Endothelial cell of umbilical vein (primary cell): ENCODE data around the gene NWD2. TPM values are rescaled to one million over a fixed set of nuclear protein-coding genes. Genes with fewer than 3 reads are reported as not detected.

Source experiments
- BruUV-seq: library from RNA; stranded (reverse); fragments of 400-500 nt; replicated peaks from 2 replicates; lab custom pipeline; 2021; lab: Mats Ljungman, UMichigan
- CTCF ChIA-PET: fragments of 300-600, 350-600 bp; sonication (Branson Sonifier 250); formaldehyde crosslinking; loops from one replicate; lab custom pipeline; 2021; ENCODE audit warnings: antibody characterized with exemption, inconsistent platforms; lab: Charles Lee
- POLR2A ChIA-PET: fragments of 300-600, 350-600 bp; sonication (Branson Sonifier 250); formaldehyde crosslinking; loops from one replicate; lab custom pipeline; 2021; ENCODE audit warnings: antibody characterized with exemption, inconsistent platforms; lab: Charles Lee
- DNase-seq: peaks from one replicate; pipeline ENCODE4 v3.0.0-alpha.2; 2011; ENCODE audit warnings: low read depth, low spot score
- FAIRE-seq: peaks from 2 replicates; lab custom pipeline; 2011; peaks lifted over from hg19 to GRCh38; lab: Jason Lieb, UNC
- H2AFZ ChIP-seq: 2 replicates; pipeline ENCODE4 v1.6.0; 2012; ENCODE audit warnings: low read depth, low read length, control low read depth, inconsistent platforms
- H3K27ac ChIP-seq: 2 replicates; pipeline ENCODE4 v1.5.1; 2011; ENCODE audit warnings: low read depth, mild to moderate bottlenecking, control low read depth, low read length, moderate library complexity; ENCODE audit not compliant: insufficient read depth
- H3K27me3 ChIP-seq, 2 experiments: 2 replicates each; pipeline versions ENCODE4 v1.6.0 to v1.6.1; 2011; ENCODE audit warnings: low read length in 2 of 2, mixed read lengths in 1 of 2; ENCODE audit not compliant: control insufficient read depth in 2 of 2, insufficient read depth in 2 of 2
- H3K36me3 ChIP-seq, 2 experiments: 2 replicates in 1 of 2; 3 replicates in 1 of 2; pipeline ENCODE4 v1.5.1; 2011; ENCODE audit warnings: low read length in 2 of 2, mild to moderate bottlenecking in 1 of 2, moderate library complexity in 1 of 2; ENCODE audit not compliant: control insufficient read depth in 2 of 2, insufficient read depth in 2 of 2; ENCODE audit errors: extremely low read depth in 1 of 2
- H3K4me1 ChIP-seq: 3 replicates; pipeline ENCODE4 v1.5.1; 2011; ENCODE audit warnings: mild to moderate bottlenecking, low read length; ENCODE audit not compliant: control insufficient read depth, insufficient read depth; ENCODE audit errors: extremely low read depth
- H3K4me2 ChIP-seq: 2 replicates; pipeline ENCODE4 v1.6.1; 2011; ENCODE audit warnings: low read length, control low read depth, mixed read lengths; ENCODE audit not compliant: insufficient read depth
- H3K4me3 ChIP-seq, 3 experiments: fragments of 200-600 bp in 1 of 3; sonication (generic), shearing (Covaris generic) in 1 of 3; replicated peaks in 1 of 3; 2 replicates each; pipeline ENCODE4 v1.5.1; 2011 to 2016; ENCODE audit warnings: control low read depth in 3 of 3, low read length in 3 of 3, mild to moderate bottlenecking in 2 of 3, inconsistent platforms in 1 of 3, low read depth in 1 of 3, moderate library complexity in 1 of 3; ENCODE audit not compliant: insufficient read depth in 1 of 3
- H3K79me2 ChIP-seq: 2 replicates; pipeline ENCODE4 v1.6.0; 2012; ENCODE audit warnings: low read length, inconsistent platforms; ENCODE audit not compliant: control insufficient read depth, insufficient read depth
- H3K9ac ChIP-seq: replicated peaks from 2 replicates; pipeline ENCODE3; 2011; ENCODE audit warnings: low read length, control low read depth; ENCODE audit not compliant: insufficient read depth; ENCODE audit errors: extremely low read depth
- H3K9me1 ChIP-seq: replicated peaks from 3 replicates; pipeline ENCODE4 v1.6.0; 2011; ENCODE audit warnings: mild to moderate bottlenecking, low read length; ENCODE audit not compliant: control insufficient read depth, insufficient read depth; ENCODE audit errors: extremely low read depth
- H3K9me3 ChIP-seq: replicated peaks from 2 replicates; pipeline ENCODE4 v1.5.1; 2012; ENCODE audit warnings: low read length, inconsistent platforms; ENCODE audit not compliant: control insufficient read depth, insufficient read depth
- H4K20me1 ChIP-seq: replicated peaks from 2 replicates; pipeline ENCODE3; 2011; ENCODE audit warnings: mild to moderate bottlenecking, low read length; ENCODE audit not compliant: control insufficient read depth, insufficient read depth; ENCODE audit errors: extremely low read depth
- EZH2 ChIP-seq: IDR thresholded peaks from 2 replicates; pipeline ENCODE4 v1.6.1; 2012; ENCODE audit warnings: borderline replicate concordance, low read depth, mild to moderate bottlenecking, moderate library complexity, low read length, inconsistent platforms; ENCODE audit not compliant: severe bottlenecking
- FOS ChIP-seq: IDR thresholded peaks from 2 replicates; pipeline ENCODE4 v1.6.1; 2011; ENCODE audit warnings: mild to moderate bottlenecking, low read length, moderate library complexity, borderline replicate concordance; ENCODE audit not compliant: insufficient read depth
- GATA2 ChIP-seq: IDR thresholded peaks from 2 replicates; pipeline ENCODE4 v1.7.0; 2011; ENCODE audit warnings: low read depth, mild to moderate bottlenecking, moderate library complexity, mixed read lengths, low read length; ENCODE audit not compliant: insufficient read length, insufficient read depth
- JUN ChIP-seq: IDR thresholded peaks from 2 replicates; pipeline ENCODE4 v1.6.1; 2011; ENCODE audit warnings: borderline replicate concordance, low read depth; ENCODE audit not compliant: insufficient read length, insufficient read depth
- MYC ChIP-seq: IDR thresholded peaks from one replicate; pipeline ENCODE4 v1.6.1; 2011; ENCODE audit warnings: mild to moderate bottlenecking, low read depth, low read length
- POLR2A ChIP-seq: IDR thresholded peaks from 2 replicates; pipeline ENCODE4 v1.6.1; 2012; ENCODE audit warnings: low read depth, mild to moderate bottlenecking, control low read depth, low read length
- POLR2AphosphoS5 ChIP-seq: IDR thresholded peaks from 2 replicates; pipeline ENCODE4 v1.6.1; 2012; ENCODE audit warnings: low read depth, mild to moderate bottlenecking, control low read depth, low read length, moderate library complexity; ENCODE audit not compliant: insufficient read depth
- dilution Hi-C: fragments of 300-500 bp; cut with MboI; formaldehyde crosslinking; loops from one replicate; pipeline ENCODE4 v1.15.0; 2019; ENCODE audit warnings: low sequenced_read_pairs; ENCODE audit not compliant: extremely low pct_ligation_motif_present
- intact Hi-C: fragments of 100-400 bp; cut with micrococcal nuclease; formaldehyde crosslinking; loops from one replicate; pipeline ENCODE4 v1.10.0; 2022
- polyA plus RNA-seq, 4 experiments: library from polyadenylated mRNA; depleted of rRNA in 3 of 4; stranded (reverse) in 3 of 4; unstranded in 1 of 4; fragments of >200 nt; gene quantifications; 2 replicates each; pipeline versions ENCODE4 v1.2.1 to v1.2.3, GENCODE V29; 2011 to 2012; ENCODE audit warnings: missing spikeins in 1 of 4
- total RNA-seq: library from RNA; stranded (reverse); gene quantifications from 2 replicates; pipeline ENCODE4 v1.2.3, GENCODE V29; 2021
- TF ChIP-seq, protein P1 (sequence below): IDR thresholded peaks from 2 replicates; pipeline ENCODE4 v1.6.1; 2011; ENCODE audit not compliant: insufficient read depth, insufficient read length
- TF ChIP-seq, protein P2 (sequence below), 2 donors: IDR thresholded peaks; 1 replicate in 1 of 2; 2 replicates in 1 of 2; pipeline ENCODE4 v1.5.1; 2011; ENCODE audit warnings: low read length in 2 of 2, mild to moderate bottlenecking in 2 of 2, moderate library complexity in 2 of 2, control low read depth in 1 of 2, inconsistent platforms in 1 of 2, low read depth in 1 of 2; ENCODE audit not compliant: insufficient read depth in 1 of 2; ENCODE audit errors: extremely low read depth in 1 of 2

The NWD2 gene
- total and polyA plus RNA-seq, 2 donors (not counting 3 experiments of a cell fraction or from before 2014, with no cell fraction given) = not detected

DNA sequence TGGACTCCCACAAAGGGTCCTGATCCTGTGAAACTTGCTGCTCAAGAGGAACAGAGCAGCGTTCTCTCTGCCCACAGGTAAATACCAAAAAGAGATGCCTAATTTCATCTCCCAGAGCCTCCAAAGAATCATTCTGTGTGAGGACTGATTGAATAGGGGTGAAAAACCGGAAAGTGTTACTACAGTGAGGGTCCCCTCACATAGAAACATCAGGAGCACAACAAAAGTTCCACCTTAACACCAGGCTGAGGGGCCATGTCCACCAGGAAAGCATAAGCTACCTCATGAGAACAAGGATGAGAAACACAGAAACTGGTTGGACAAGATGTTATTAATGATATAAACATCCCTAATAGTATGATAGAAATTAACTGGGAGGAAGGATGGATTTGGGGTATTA is 140.9 kb downstream of the NWD2 start:
- Histone ChIP-seq H3K36me3 (no peaks in the 10 kb centered on the region), H3K27ac (no peak overlapping the region), H2AFZ (no peak overlapping the region), H3K9me3 (no peaks in the 10 kb centered on the region), H3K4me2 (no peak overlapping the region), H3K4me1 (no peaks in the 10 kb centered on the region), H3K79me2 (no peaks in the 10 kb centered on the region), H3K4me3 (no peak overlapping the region), H3K9ac (no peak overlapping the region), H4K20me1 (no peaks in the 10 kb centered on the region), H3K9me1 (no peaks in the 10 kb centered on the region), H3K27me3 (no peaks in the 10 kb centered on the region)
- FAIRE-seq (no peak), DNase-seq (no peak)
- POLR2A ChIA-PET = no interaction called here
- TF ChIP-seq JUN = no peak
- dilution Hi-C loops (no loop called here), intact Hi-C loops (no loop called here)
- CTCF ChIA-PET = interaction anchor here (0.9 to 1.3 kb wide), 2 partner anchors 13 to 68 kb away, joined by 3 to 4 read pairs; a partner anchor contains a TSS
- BruUV-seq = no TSS peak

DNA sequence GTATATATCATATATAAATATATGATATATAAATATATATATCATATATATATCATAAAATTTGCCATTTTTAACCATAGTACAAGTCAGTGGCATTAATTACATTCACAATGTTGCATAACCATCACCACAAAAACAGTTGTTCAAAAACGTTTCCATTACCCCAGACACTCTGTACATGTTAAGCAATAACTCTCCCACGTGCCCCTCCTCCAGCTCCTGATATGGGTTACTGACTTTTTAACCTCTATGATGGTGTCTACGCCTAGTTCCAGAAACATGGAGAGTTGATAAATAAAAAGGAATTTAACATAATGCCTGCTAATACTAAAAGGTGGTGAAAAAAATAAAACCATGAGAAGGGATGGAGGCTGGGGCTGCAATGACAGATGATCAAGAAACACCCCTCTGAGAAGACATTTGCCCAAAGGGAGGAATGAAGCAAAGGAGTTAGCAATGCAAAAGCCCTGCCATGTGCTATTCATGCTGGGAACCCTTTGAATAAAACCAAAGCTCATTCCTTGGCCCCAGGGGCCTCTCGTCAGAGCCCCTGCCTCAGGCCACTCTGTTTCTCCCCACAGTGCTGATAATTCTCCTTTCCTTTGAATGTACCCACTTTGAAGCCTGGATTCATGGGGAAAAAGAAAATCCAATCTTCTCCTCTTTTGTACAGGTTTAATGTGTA is 144.3 kb downstream of the NWD2 start:
- H3K27me3 ChIP-seq = no peaks in the 10 kb centered on the region
- no peaks in the 10 kb centered on the region for H3K9me3 ChIP-seq
- ChIA-PET POLR2A (no interaction called here), CTCF (interaction anchor here (1.5 kb wide), 1 partner anchor 178 kb away, joined by 5 read pairs; no protein-coding TSS in a partner anchor)
- no peaks in the 10 kb centered on the region for H3K9me1 ChIP-seq
- no peaks in the 10 kb centered on the region for H4K20me1 ChIP-seq
- no peak overlapping the region for H3K4me3 ChIP-seq
- DNase-seq (no peak), FAIRE-seq (no peak)
- no peaks in the 10 kb centered on the region for H3K36me3 ChIP-seq
- no peak overlapping the region for H3K27ac ChIP-seq
- dilution Hi-C loops = no loop called here
- no peaks in the 10 kb centered on the region for H3K79me2 ChIP-seq
- intact Hi-C loops = no loop called here
- no peaks in the 10 kb centered on the region for H3K4me1 ChIP-seq
- TF ChIP-seq JUN (no peak), POLR2A (no peak), FOS (no peak), MYC (no peak), POLR2AphosphoS5 (no peak), GATA2 (no peak), EZH2 (no peak)
- TF ChIP-seq, protein P1, sequence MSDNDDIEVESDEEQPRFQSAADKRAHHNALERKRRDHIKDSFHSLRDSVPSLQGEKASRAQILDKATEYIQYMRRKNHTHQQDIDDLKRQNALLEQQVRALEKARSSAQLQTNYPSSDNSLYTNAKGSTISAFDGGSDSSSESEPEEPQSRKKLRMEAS = no peak
- TF ChIP-seq, protein P2, sequence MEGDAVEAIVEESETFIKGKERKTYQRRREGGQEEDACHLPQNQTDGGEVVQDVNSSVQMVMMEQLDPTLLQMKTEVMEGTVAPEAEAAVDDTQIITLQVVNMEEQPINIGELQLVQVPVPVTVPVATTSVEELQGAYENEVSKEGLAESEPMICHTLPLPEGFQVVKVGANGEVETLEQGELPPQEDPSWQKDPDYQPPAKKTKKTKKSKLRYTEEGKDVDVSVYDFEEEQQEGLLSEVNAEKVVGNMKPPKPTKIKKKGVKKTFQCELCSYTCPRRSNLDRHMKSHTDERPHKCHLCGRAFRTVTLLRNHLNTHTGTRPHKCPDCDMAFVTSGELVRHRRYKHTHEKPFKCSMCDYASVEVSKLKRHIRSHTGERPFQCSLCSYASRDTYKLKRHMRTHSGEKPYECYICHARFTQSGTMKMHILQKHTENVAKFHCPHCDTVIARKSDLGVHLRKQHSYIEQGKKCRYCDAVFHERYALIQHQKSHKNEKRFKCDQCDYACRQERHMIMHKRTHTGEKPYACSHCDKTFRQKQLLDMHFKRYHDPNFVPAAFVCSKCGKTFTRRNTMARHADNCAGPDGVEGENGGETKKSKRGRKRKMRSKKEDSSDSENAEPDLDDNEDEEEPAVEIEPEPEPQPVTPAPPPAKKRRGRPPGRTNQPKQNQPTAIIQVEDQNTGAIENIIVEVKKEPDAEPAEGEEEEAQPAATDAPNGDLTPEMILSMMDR (IDR thresholded peaks at IDR 0.05; ENCODE audit: extremely low read depth in 1 of 2, insufficient read depth in 1 of 2, low read depth in 1 of 2, low read length in 2 of 2) = no peak
- no peak overlapping the region for H3K9ac ChIP-seq
- no peak overlapping the region for H3K4me2 ChIP-seq
- H2AFZ ChIP-seq = no peak overlapping the region
- BruUV-seq = no TSS peak
